Right lung (tissue), 10 donors: ENCODE results near the gene OSTC. TPM values are rescaled to one million over a fixed set of nuclear protein-coding genes. Genes with fewer than 3 reads are reported as not detected.

Experiments used
- DNase-seq, 2 donors: peaks; one replicate each; pipeline ENCODE4 v3.0.0-alpha.2; 2013
- long read RNA-seq, 8 donors: transcript quantifications; one replicate each; lab custom pipeline, GENCODE V29; 2026
- polyA plus RNA-seq, 5 donors: library from polyadenylated mRNA; unstranded; fragments of 120-200 nt; gene quantifications; one replicate each; pipeline versions ENCODE4 v1.2.1 to v1.2.3, GENCODE V29; 2013; ENCODE audit warnings: inconsistent platforms in 1 of 5, low replicate concordance in 1 of 5; ENCODE audit not compliant: insufficient read length in 5 of 5, insufficient read depth in 1 of 5

Gene OSTC
- 100 to 1,000 TPM; 245 to 329 (median 265) TPM for polyA plus RNA-seq
- long read RNA-seq, donor 1, transcript OSTC-201 (4 exons, 1,077 nt), result major isoform, 225 of 324 reads
- long read RNA-seq, donor 1, transcript OSTC-205 (3 exons, 876 nt), result minor isoform, 7 of 324 reads
- long read RNA-seq, donor 1, partial matches to known transcripts, result 92 of 324 reads
- long read RNA-seq, donor 1, other reads (novel, unspliced or antisense), result 0 of 324 reads
- long read RNA-seq, donor 2, transcript OSTC-201 (4 exons, 1,077 nt), result major isoform, 132 of 156 reads
- long read RNA-seq, donor 2, partial matches to known transcripts, result 22 of 156 reads
- long read RNA-seq, donor 2, other reads (novel, unspliced or antisense), result 0 of 156 reads
- long read RNA-seq, donor 3, transcript OSTC-201 (4 exons, 1,077 nt), result major isoform, 165 of 175 reads
- long read RNA-seq, donor 3, partial matches to known transcripts, result 7 of 175 reads
- long read RNA-seq, donor 3, other reads (novel, unspliced or antisense), result 0 of 175 reads
- long read RNA-seq, donor 4, transcript OSTC-201 (4 exons, 1,077 nt), result major isoform, 110 of 143 reads
- long read RNA-seq, donor 4, partial matches to known transcripts, result 32 of 143 reads
- long read RNA-seq, donor 4, other reads (novel, unspliced or antisense), result 0 of 143 reads
- long read RNA-seq, donor 5, transcript OSTC-205 (3 exons, 876 nt), result minor isoform, 7 of 271 reads
- long read RNA-seq, donor 5, transcript OSTC-201 (4 exons, 1,077 nt), result major isoform, 214 of 271 reads
- long read RNA-seq, donor 5, partial matches to known transcripts, result 50 of 271 reads
- long read RNA-seq, donor 5, other reads (novel, unspliced or antisense), result 0 of 271 reads
- long read RNA-seq, donor 6, transcript OSTC-201 (4 exons, 1,077 nt), result major isoform, 217 of 268 reads
- long read RNA-seq, donor 6, partial matches to known transcripts, result 48 of 268 reads
- long read RNA-seq, donor 6, other reads (novel, unspliced or antisense), result 0 of 268 reads
- long read RNA-seq, donor 7, transcript OSTC-201 (4 exons, 1,077 nt), result major isoform, 139 of 153 reads
- long read RNA-seq, donor 7, partial matches to known transcripts, result 11 of 153 reads
- long read RNA-seq, donor 7, other reads (novel, unspliced or antisense), result 0 of 153 reads
- long read RNA-seq, donor 8, transcript OSTC-201 (4 exons, 1,077 nt), result major isoform, 88 of 119 reads
- long read RNA-seq, donor 8, partial matches to known transcripts, result 28 of 119 reads
- long read RNA-seq, donor 8, other reads (novel, unspliced or antisense), result 0 of 119 reads

DNA sequence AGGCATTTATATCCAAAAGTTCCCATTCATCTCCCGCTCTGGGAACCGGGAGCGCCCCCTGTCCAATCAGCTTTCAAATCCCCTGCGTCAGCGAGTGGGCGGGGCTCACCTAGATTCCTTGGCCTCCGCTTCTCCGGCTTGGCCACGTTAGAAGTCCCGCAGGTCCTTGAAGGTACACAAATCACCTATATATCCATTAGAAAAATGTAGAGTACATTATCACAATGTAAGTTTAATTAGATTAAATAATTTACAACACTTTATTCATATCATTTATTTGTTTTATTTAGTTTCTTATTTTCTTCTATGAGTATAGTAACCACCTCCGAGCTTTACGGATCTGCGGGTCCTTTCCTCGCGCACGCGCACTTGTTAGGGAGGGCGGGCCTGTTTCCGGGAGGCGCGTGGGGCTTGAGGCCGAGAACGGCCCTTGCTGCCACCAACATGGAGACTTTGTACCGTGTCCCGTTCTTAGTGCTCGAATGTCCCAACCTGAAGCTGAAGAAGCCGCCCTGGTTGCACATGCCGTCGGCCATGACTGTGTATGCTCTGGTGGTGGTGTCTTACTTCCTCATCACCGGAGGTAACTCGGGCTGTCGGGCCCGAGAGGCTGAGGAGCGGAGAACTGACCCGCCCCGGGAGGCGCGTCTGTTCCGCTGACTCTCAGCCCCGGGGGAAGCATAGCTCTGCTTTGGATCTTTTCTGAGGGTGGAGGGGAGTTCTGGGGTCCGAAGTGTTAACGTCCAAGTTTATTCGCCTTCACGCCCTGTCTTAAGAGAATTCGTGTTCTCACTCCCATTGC lies at the start of gene OSTC:
OSTC (plus strand) TSS at position 388 of the 802 bp plus-strand sequence; CDS start at position 445, 57 bp downstream.
- DNase-seq, result peak; percentile 94 to 95

- no peak for DNase-seq
Observed at GRCh38 chr4:108601106-108601505, 49.3 kb upstream of the OSTC start.

- no peak for DNase-seq
Observed at GRCh38 chr4:108601532-108601931, 48.9 kb upstream of the OSTC start.

- no peak for DNase-seq
Observed at GRCh38 chr4:108602163-108602562, 48.2 kb upstream of the OSTC start.

DNA sequence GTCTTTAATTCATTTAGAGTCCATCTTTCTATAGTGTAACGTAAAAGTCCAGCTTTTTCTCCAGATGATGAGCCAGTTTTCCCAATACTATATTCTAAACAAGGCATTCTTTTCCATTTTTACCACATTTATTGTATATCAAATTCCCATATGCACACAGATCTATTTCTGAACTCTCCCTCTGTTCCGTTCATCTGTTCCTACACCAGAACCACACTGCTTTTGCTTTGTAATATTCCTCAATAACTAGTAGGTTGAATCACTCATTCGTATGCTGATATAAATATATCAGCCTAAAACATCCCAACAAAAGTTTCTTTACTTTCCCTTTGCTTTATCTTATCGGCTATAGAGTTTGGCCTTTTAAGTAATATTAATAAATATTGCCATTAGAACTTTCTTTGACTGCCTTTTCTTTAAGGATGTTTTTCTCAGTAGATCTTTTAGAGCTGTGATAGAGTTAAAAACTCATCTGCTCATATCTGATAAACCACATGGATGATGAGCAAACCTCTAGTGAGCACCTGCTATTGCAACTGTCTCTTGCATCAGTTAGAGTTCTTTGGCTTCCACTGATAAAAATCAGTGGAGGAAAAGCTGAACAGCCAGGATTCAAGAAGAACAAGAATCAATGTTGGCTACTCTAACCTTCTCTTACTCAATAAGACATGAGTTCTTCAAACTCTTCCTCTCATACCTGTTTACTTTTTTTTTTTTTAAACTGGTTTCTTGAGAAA lies 43.2 kb upstream of the OSTC start:
- no peak for DNase-seq

GRCh38 chr4:108611365-108611764 lies 39.0 kb upstream of the OSTC start:
- DNase-seq, result no peak

DNA sequence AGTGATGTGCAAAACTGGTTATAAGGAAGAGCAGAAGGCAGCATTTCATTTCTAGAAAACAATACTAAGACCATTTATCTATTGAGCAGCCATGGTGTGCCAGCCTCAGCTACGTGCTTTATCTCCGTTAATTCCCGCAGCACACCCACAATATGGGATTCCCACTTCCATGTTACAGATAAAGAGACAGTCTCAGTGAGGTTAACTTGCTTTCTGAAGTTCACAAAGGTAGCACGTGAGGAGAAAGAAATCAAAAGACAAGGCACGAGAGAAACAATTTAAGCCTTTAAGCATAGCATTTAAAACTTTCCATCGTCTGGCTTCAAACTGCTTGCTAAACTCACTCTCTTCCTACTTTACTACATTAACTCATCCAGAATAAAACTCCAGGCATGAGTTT lies 38.0 kb upstream of the OSTC start:
- DNase-seq, result no peak

DNA sequence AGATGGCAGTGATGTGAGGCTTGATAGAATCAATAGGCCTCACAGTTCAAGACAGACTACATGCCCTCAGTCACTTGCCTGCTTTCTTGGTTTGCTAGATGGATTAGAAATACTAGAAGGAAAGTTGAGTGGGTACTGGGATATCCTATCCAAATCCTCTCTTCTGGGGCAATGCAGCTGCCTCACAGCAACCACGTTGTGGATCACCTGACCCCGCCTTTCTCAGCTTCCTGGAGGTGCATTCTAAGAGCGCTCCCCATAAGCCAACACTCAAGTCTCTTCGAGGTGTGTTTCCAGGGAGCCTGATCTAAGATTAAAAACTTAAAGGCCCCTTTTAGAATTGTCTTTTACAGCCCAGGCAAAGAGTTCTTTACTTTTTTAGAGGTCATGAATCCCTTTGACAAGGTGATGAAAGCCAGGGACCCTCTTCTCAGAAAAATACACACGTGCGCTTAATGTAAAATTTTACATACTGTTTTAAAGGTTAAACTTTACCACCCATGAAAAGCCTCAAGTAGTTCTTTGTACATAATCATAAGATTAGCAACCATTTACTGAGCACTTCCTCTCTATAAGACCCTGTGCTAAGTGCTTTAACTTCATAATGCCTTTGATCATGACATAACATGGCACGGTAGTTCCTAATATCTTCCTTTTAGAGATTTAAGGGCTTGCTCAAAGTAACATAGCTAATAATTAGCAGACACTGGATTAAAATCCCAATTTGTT lies 30.9 kb upstream of the OSTC start:
- DNase-seq, result peak in 1 of 2 donors; percentile 21

- DNase-seq, result peak; percentile 97 to 98
Observed at GRCh38 chr4:108620101-108620932, 30.1 kb upstream of the OSTC start, which contains the start of gene RPL34. Gene RPL34, plus strand, starts transcription at chr4:108620576. Its CDS starts 1,384 bp downstream, at chr4:108621960.

DNA sequence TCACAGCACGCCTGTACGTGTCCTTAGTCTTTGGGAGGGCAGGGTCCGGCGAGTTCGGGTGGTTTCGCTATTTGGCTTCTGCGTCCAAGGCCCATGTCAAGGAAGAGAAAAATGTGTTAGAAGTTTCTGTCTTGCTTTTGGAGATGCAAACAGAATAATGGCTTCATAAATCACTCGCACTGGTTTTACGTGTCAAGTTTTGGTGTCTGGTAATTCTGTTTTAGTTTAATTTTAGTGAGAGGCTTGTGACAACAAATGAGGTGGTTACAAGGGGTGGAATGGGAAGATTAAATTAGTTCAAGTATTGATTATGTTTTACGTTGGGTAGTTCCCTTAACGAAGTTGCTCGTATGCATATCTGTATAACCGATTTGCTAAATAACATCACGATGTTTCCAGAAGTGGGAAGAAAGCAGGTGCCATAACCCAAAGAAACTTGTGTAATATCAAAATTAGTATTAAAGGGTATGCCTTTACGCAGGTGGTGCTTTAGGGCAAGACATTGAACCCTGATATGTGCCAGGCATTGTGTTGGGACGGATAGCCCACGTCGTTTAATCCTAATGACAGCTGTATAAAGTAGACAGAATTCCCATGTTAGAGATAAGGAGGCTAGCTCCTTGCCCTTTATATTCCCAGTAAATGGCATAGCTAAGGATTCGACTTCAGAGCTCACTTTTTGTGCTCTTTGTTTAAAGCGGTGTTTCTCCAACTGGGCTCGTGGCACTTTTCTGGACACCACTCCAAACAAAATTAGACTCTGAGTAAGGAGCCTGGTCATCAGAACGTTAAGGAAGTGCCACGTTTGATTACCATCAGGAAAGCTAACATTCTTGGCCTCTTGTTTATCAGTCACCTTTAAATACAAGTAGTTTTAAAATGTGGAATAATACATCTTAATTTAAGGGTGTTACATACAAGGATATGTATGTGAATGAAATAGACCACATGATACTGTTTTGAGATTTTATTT lies 29.2 kb upstream of the OSTC start:
- DNase-seq, result no peak

- DNase-seq, result no peak
Observed at GRCh38 chr4:108622022-108622421, 28.4 kb upstream of the OSTC start.

DNA sequence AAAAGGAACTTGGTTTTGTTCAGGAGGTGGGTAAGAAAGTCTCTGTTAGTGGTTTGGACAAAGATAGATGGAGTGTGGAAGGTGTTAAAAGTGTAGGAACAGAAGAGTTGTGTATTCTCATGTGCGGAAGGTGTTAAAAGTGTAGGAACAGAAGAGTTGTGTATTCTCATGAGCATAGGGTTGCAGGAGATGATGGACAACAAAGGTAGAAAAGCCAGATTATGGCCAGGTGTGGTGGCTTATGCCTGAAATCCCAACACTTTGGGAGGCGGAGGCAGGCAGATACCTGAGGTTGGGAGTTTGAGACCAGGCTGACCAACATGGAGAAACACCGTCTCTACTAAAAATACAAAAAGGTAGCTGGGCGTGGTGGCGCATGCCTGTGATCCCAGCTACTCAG lies 27.6 kb upstream of the OSTC start:
- no peak for DNase-seq

- no peak for DNase-seq
Observed at GRCh38 chr4:108624263-108625056, 25.9 kb upstream of the OSTC start.

DNA sequence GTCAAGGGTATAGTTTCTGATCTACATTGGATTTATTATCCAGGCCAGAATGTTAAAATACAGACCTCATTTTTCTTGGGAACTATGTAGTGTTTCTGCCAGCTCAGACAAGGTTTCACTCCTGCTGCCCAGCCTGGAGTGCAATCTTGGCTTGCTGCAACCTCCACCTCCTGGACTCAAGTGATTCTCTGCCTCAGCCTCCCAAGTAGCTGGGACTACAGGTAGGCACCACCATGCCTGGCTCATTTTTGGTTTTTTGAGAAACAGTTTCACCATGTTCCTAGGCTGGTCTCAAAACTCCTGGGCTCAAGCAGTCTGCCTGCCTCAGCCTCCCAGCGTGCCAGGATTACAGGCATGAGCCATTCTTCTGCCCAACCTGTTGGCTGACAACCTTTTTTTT lies 24.3 kb upstream of the OSTC start:
- no peak for DNase-seq

DNA sequence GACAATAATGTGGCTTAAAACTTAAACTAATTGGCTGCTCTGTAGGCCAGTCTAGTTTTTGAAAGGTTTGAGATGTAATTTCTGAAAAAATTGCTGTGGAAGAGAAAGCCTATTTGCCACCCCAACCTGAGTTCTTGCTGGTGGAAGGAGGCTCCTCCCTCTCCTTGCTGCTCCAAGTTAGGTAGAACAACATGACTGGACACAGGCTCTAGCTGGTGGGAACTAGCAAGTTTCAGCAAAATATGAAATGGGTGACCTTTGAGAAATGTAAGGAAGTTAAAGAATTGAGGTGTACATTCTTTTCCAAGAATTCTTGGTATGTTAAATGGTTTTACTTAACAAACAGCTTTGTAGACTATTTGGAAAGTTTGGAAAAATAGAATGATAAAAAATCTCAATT lies 22.0 kb upstream of the OSTC start:
- no peak for DNase-seq

DNA sequence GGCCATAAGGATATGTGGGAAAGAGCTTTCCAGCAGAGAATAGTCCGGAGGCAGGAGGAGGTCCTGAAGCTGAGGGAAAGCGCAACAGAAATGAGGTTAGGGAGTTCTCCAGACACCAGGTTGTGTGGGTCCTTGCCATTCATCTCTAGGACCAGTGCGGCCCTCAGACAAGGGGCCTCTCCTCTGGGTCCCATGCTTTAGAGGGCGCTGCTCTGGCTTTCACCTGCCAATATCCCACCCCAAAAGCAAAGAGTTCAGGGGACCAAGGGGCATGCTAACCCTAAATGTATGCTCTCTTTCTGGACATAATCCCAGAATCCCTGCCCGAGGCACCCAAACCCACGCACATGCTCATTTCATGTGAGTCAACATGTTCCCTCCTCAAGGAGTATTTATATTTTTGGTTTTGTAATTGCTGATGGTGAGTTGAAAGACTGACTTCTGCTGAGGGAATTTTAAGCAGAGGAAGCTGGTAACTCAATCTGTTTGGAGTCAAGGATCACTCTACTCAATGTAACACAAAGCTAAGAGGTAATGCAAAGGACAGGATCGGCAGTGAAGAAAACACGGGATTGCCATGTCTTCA lies 15.2 kb upstream of the OSTC start:
- DNase-seq, result no peak
